WTC11 (cell line): ENCODE measurements around the gene LRMDA. TPM values are rescaled to one million over a fixed set of nuclear protein-coding genes. Genes with fewer than 3 reads are reported as not detected.

Source experiments
- ATAC-seq: fragments of 200-7000 bp; cut with Tn5 transposase; 2 replicates; pipeline ENCODE4 v1.10.0; 2021; ENCODE audit warnings: mild to moderate bottlenecking, moderate library complexity
- CTCF ChIA-PET: fragments of 300-600 bp; sonication (Branson Sonifier 250); formaldehyde crosslinking; loops from one replicate; lab custom pipeline; 2021; ENCODE audit warnings: antibody characterized with exemption; lab: Charles Lee
- POLR2A ChIA-PET: fragments of 350-600 bp; sonication (Branson Sonifier 250); formaldehyde crosslinking; loops from one replicate; lab custom pipeline; 2021; ENCODE audit warnings: antibody characterized with exemption; lab: Charles Lee
- DNase-seq: peaks from one replicate; pipeline ENCODE4 v3.0.0; 2021; ENCODE audit warnings: low spot score
- H3K27ac Mint-ChIP-seq: 2 replicates; pipeline ENCODE4 v1.8.0; 2021; ENCODE audit warnings: mixed read lengths
- H3K27me3 Mint-ChIP-seq: 2 replicates; pipeline ENCODE4 v1.8.0; 2021; ENCODE audit warnings: low read depth, mild to moderate bottlenecking, moderate library complexity, mixed read lengths
- H3K36me3 Mint-ChIP-seq: 2 replicates; pipeline ENCODE4 v1.8.0; 2021; ENCODE audit warnings: mixed read lengths
- H3K4me1 Mint-ChIP-seq: 2 replicates; pipeline ENCODE4 v1.8.0; 2022; ENCODE audit warnings: mixed read lengths
- H3K4me3 Mint-ChIP-seq: 2 replicates; pipeline ENCODE4 v1.8.0; 2021; ENCODE audit warnings: mild to moderate bottlenecking, moderate library complexity, mixed read lengths
- H3K9me3 Mint-ChIP-seq: 2 replicates; pipeline ENCODE4 v1.8.0; 2021; ENCODE audit warnings: mixed read lengths
- E2F1 ChIP-seq: sonication (generic); formaldehyde crosslinking; IDR thresholded peaks from 2 replicates; pipeline ENCODE4 v1.8.0; 2022; ENCODE audit warnings: mild to moderate bottlenecking, missing genetic modification reagents
- GABPB1 ChIP-seq: sonication (generic); formaldehyde crosslinking; IDR thresholded peaks from 2 replicates; pipeline ENCODE4 v1.8.1; 2023; ENCODE audit warnings: mild to moderate bottlenecking, missing genetic modification reagents
- JUN ChIP-seq: sonication (generic); formaldehyde crosslinking; IDR thresholded peaks from 2 replicates; pipeline ENCODE4 v1.8.0; 2023; ENCODE audit warnings: mild to moderate bottlenecking, missing genetic modification reagents
- NFATC4 ChIP-seq: fragments of 250-450 bp; sonication (Bioruptor Pico); IDR thresholded peaks from 2 replicates; pipeline ENCODE4 v1.9.0; 2021; ENCODE audit warnings: mild to moderate bottlenecking
- NR2C2 ChIP-seq: sonication (generic); formaldehyde crosslinking; IDR thresholded peaks from 2 replicates; pipeline ENCODE4 v1.8.0; 2022; ENCODE audit warnings: mild to moderate bottlenecking, missing genetic modification reagents
- PRDM15 ChIP-seq: sonication (generic); formaldehyde crosslinking; IDR thresholded peaks from 2 replicates; pipeline ENCODE4 v1.8.0; 2022; ENCODE audit warnings: missing genetic modification reagents
- TCF7 ChIP-seq: sonication (generic); formaldehyde crosslinking; IDR thresholded peaks from 2 replicates; pipeline ENCODE4 v1.8.0; 2022; ENCODE audit warnings: mild to moderate bottlenecking, low read depth, missing genetic modification reagents, moderate library complexity
- TEAD4 ChIP-seq: sonication (generic); formaldehyde crosslinking; IDR thresholded peaks from 2 replicates; pipeline ENCODE4 v1.8.0; 2022; ENCODE audit warnings: mild to moderate bottlenecking, missing genetic modification reagents
- TP53 ChIP-seq: sonication (generic); formaldehyde crosslinking; IDR thresholded peaks from 2 replicates; pipeline ENCODE4 v1.8.1; 2023; ENCODE audit warnings: mild to moderate bottlenecking, missing genetic modification reagents
- USF2 ChIP-seq: sonication (generic); formaldehyde crosslinking; IDR thresholded peaks from 2 replicates; pipeline ENCODE4 v1.8.1; 2023; ENCODE audit warnings: mild to moderate bottlenecking, missing genetic modification reagents, moderate library complexity
- ZBTB21 ChIP-seq: sonication (generic); formaldehyde crosslinking; IDR thresholded peaks from 2 replicates; pipeline ENCODE4 v1.8.1; 2023; ENCODE audit warnings: mild to moderate bottlenecking, missing genetic modification reagents, borderline replicate concordance
- ZMAT4 ChIP-seq: fragments of 250-450 bp; sonication (Bioruptor Pico); IDR thresholded peaks from 2 replicates; pipeline ENCODE4 v1.9.0; 2021; ENCODE audit warnings: mild to moderate bottlenecking
- ZNF232 ChIP-seq: sonication (generic); formaldehyde crosslinking; IDR thresholded peaks from 2 replicates; pipeline ENCODE4 v1.8.0; 2022; ENCODE audit warnings: mild to moderate bottlenecking, missing genetic modification reagents
- ZNF396 ChIP-seq: fragments of 250-450 bp; sonication (Bioruptor Pico); IDR thresholded peaks from 2 replicates; pipeline ENCODE4 v1.8.0; 2021; ENCODE audit warnings: mild to moderate bottlenecking, moderate library complexity, borderline replicate concordance
- total RNA-seq: library from RNA; stranded (reverse); gene quantifications from 3 replicates; pipeline ENCODE4 v1.2.3, GENCODE V29; 2021
- TF ChIP-seq, protein P1 (sequence below): fragments of 200-600 bp; IDR thresholded peaks from 2 replicates; pipeline ENCODE4 v1.8.0; 2022; ENCODE audit warnings: antibody characterized with exemption
- TF ChIP-seq, protein P2 (sequence below): sonication (generic); formaldehyde crosslinking; IDR thresholded peaks from 2 replicates; pipeline ENCODE4 v1.8.0; 2023; ENCODE audit warnings: mild to moderate bottlenecking, missing genetic modification reagents
- TF ChIP-seq, protein P3 (sequence below): fragments of 250-450 bp; sonication (Bioruptor Pico); conservative IDR thresholded peaks from 2 replicates; pipeline ENCODE4 v1.9.0; 2021; ENCODE audit warnings: mild to moderate bottlenecking

LRMDA gene
- total RNA-seq, 1 experiment from 2014 or later: 0.92 TPM

- ChIA-PET CTCF (no interaction called here), POLR2A (interaction anchor here (0.7 kb wide), 1 partner anchor 95 kb away, joined by 3 read pairs; no protein-coding TSS in a partner anchor)
- Mint-ChIP-seq H3K27me3 (peaks cover 42% of the 10 kb centered on the region), H3K27ac (no peak overlapping the region), H3K36me3 (no peaks in the 10 kb centered on the region), H3K9me3 (no peaks in the 10 kb centered on the region), H3K4me3 (no peak overlapping the region), H3K4me1 (peaks cover 2% of the 10 kb centered on the region; the same call in 1 of the 2 replicates)
- no peak for DNase-seq
- TF ChIP-seq ZMAT4 (CRISPR knock-in tag): no peak
- TF ChIP-seq GABPB1 (CRISPR knock-in tag): no peak
- no peak for TF ChIP-seq NR2C2 (CRISPR knock-in tag)
- no peak for TF ChIP-seq USF2 (CRISPR knock-in tag)
- TF ChIP-seq TCF7 (CRISPR knock-in tag): no peak
- TF ChIP-seq PRDM15 (CRISPR knock-in tag): no peak
- no peak for TF ChIP-seq ZNF232
- TF ChIP-seq E2F1 (CRISPR knock-in tag): no peak
- no peak for ATAC-seq
Measured at GRCh38 chr10:75646916-75647315, 215.5 kb downstream of the LRMDA start.

DNA sequence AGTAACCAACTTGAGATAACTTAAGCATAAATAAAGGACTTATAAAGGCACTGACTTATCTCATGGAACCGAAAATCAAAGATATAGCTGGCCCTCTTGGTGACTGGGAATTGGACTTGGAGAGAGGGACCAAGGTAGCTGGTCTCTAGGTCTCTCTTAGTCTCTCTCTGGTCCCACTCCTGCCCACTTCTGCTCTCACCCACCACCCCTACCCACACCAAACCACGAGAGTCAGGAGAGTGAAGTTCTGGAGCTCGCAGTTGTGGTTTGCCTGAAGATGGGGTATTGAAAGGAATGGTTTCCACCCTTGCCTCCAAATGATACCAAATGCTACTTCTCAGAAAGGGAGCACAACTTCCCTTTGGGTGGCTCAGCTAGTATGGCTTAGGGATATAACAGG, 216.3 kb downstream of the LRMDA start:
- no peak overlapping the region for H3K4me3 Mint-ChIP-seq
- POLR2A ChIA-PET: interaction anchor here (0.7 kb wide), 1 partner anchor 96 kb away, joined by 3 read pairs; no protein-coding TSS in a partner anchor
- TF ChIP-seq JUN (CRISPR knock-in tag): no peak
- TF ChIP-seq TEAD4: no peak
- TF ChIP-seq NFATC4 (CRISPR knock-in tag): no peak
- TF ChIP-seq, protein P1, sequence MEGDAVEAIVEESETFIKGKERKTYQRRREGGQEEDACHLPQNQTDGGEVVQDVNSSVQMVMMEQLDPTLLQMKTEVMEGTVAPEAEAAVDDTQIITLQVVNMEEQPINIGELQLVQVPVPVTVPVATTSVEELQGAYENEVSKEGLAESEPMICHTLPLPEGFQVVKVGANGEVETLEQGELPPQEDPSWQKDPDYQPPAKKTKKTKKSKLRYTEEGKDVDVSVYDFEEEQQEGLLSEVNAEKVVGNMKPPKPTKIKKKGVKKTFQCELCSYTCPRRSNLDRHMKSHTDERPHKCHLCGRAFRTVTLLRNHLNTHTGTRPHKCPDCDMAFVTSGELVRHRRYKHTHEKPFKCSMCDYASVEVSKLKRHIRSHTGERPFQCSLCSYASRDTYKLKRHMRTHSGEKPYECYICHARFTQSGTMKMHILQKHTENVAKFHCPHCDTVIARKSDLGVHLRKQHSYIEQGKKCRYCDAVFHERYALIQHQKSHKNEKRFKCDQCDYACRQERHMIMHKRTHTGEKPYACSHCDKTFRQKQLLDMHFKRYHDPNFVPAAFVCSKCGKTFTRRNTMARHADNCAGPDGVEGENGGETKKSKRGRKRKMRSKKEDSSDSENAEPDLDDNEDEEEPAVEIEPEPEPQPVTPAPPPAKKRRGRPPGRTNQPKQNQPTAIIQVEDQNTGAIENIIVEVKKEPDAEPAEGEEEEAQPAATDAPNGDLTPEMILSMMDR: no peak
- no peak for TF ChIP-seq ZNF396 (CRISPR knock-in tag)
- DNase-seq: no peak
- H3K27me3 Mint-ChIP-seq: peaks cover 49% of the 10 kb centered on the region
- H3K9me3 Mint-ChIP-seq: no peaks in the 10 kb centered on the region
- ATAC-seq: no peak
- CTCF ChIA-PET: no interaction called here
- H3K4me1 Mint-ChIP-seq: peaks cover 2% of the 10 kb centered on the region; the same call in 1 of the 2 replicates
- H3K27ac Mint-ChIP-seq: no peak overlapping the region
- no peaks in the 10 kb centered on the region for H3K36me3 Mint-ChIP-seq

- no peaks in the 10 kb centered on the region for H3K9me3 Mint-ChIP-seq
- POLR2A ChIA-PET: no interaction called here
- H3K4me3 Mint-ChIP-seq: no peak overlapping the region
- H3K27me3 Mint-ChIP-seq: peaks cover 50% of the 10 kb centered on the region
- CTCF ChIA-PET: no interaction called here
- H3K27ac Mint-ChIP-seq: no peak overlapping the region
- DNase-seq (no peak), ATAC-seq (no peak)
- peaks cover 2% of the 10 kb centered on the region; the same call in 1 of the 2 replicates for H3K4me1 Mint-ChIP-seq
- no peaks in the 10 kb centered on the region for H3K36me3 Mint-ChIP-seq
- TF ChIP-seq JUN (CRISPR knock-in tag) (no peak), TCF7 (CRISPR knock-in tag) (no peak), TP53 (CRISPR knock-in tag) (no peak), E2F1 (CRISPR knock-in tag) (no peak), ZBTB21 (CRISPR knock-in tag) (no peak), ZNF232 (no peak)
- TF ChIP-seq, protein P2, sequence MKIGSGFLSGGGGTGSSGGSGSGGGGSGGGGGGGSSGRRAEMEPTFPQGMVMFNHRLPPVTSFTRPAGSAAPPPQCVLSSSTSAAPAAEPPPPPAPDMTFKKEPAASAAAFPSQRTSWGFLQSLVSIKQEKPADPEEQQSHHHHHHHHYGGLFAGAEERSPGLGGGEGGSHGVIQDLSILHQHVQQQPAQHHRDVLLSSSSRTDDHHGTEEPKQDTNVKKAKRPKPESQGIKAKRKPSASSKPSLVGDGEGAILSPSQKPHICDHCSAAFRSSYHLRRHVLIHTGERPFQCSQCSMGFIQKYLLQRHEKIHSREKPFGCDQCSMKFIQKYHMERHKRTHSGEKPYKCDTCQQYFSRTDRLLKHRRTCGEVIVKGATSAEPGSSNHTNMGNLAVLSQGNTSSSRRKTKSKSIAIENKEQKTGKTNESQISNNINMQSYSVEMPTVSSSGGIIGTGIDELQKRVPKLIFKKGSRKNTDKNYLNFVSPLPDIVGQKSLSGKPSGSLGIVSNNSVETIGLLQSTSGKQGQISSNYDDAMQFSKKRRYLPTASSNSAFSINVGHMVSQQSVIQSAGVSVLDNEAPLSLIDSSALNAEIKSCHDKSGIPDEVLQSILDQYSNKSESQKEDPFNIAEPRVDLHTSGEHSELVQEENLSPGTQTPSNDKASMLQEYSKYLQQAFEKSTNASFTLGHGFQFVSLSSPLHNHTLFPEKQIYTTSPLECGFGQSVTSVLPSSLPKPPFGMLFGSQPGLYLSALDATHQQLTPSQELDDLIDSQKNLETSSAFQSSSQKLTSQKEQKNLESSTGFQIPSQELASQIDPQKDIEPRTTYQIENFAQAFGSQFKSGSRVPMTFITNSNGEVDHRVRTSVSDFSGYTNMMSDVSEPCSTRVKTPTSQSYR (CRISPR knock-in tag): no peak
- TF ChIP-seq, protein P3, sequence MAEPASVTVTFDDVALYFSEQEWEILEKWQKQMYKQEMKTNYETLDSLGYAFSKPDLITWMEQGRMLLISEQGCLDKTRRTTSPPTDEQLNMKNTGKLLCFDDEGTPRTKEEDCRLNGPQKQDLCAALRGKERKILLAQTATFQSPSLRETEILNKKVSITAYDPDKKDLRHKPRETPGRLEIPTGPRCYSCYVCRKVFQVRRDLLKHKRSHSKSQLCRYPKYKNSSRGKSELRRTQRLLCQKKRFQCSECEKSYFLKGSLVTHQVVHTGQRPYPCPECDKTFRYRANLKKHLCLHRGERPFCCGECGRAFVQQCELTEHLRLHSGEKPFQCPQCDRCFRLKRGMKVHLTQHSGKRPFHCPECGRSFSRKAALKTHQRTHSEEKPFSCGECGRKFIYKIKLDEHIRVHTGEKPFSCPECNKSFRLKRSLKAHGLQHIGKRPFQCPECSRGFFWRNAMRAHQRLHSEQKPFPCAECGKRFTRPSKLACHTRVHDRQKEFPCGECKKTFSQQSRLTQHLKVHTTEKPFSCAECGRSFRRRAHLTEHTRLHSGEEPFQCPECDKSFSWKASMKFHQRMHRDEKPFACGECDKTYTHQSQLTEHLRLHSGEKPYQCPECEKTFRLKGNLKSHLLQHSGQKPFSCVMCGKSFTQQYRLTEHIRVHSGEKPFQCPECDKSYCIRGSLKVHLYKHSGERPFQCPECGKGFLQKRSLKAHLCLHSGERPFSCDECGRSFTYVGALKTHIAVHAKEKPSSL (CRISPR knock-in tag): no peak
Measured at GRCh38 chr10:75648351-75648750, 216.9 kb downstream of the LRMDA start.
